Neuronal stem cell (in vitro differentiated cells): ENCODE measurements around the gene SLC22A23.

Experiments
- DNase-seq: peaks from one replicate; pipeline ENCODE4 v3.0.0-alpha.2; 2013; ENCODE audit warnings: low spot score
- H2AFZ ChIP-seq: one replicate; pipeline ENCODE4 v1.6.1; 2013; ENCODE audit warnings: mild to moderate bottlenecking, low read length, inconsistent platforms
- H2AK5ac ChIP-seq: 2 replicates; pipeline ENCODE4 v1.6.1; 2013; ENCODE audit warnings: low read depth, mild to moderate bottlenecking, inconsistent platforms, low read length, moderate library complexity, mixed read lengths
- H2BK120ac ChIP-seq: 2 replicates; pipeline ENCODE4 v1.6.1; 2013; ENCODE audit warnings: low read depth, mild to moderate bottlenecking, inconsistent platforms, low read length, moderate library complexity, mixed read lengths
- H2BK12ac ChIP-seq: one replicate; pipeline ENCODE4 v1.6.1; 2013; ENCODE audit warnings: low read length, inconsistent platforms
- H2BK15ac ChIP-seq: 2 replicates; pipeline ENCODE4 v1.6.1; 2013; ENCODE audit warnings: mild to moderate bottlenecking, low read length, inconsistent platforms, mixed read lengths
- H2BK5ac ChIP-seq: one replicate; pipeline ENCODE4 v1.6.1; 2013; ENCODE audit warnings: inconsistent platforms, mild to moderate bottlenecking, low read length, moderate library complexity
- H3K14ac ChIP-seq: one replicate; pipeline ENCODE4 v1.6.1; 2013; ENCODE audit warnings: low read length, inconsistent platforms
- H3K18ac ChIP-seq: 2 replicates; pipeline ENCODE4 v1.6.1; 2013; ENCODE audit warnings: low read length, inconsistent platforms
- H3K23ac ChIP-seq: 2 replicates; pipeline ENCODE4 v1.6.1; 2013; ENCODE audit warnings: low read depth, mild to moderate bottlenecking, mixed read lengths, low read length, inconsistent platforms; ENCODE audit not compliant: poor library complexity
- H3K27ac ChIP-seq: replicated peaks from 3 replicates; pipeline ENCODE4 v1.5.1; 2013; ENCODE audit warnings: low read length, inconsistent platforms
- H3K27me3 ChIP-seq, 3 experiments: 2 replicates each; pipeline ENCODE4 v1.6.1; 2013; ENCODE audit warnings: low read length in 3 of 3, mild to moderate bottlenecking in 2 of 3, inconsistent platforms in 1 of 3, low read depth in 1 of 3, mixed read lengths in 1 of 3, moderate library complexity in 1 of 3; ENCODE audit not compliant: control insufficient read depth in 3 of 3, insufficient read depth in 3 of 3
- H3K36me3 ChIP-seq, 2 donors: replicated peaks in 1 of 2; 2 replicates each; pipeline ENCODE4 v1.6.1; 2013; ENCODE audit warnings: low read length in 2 of 2; ENCODE audit not compliant: control insufficient read depth in 2 of 2, insufficient read depth in 2 of 2
- H3K4ac ChIP-seq: 2 replicates; pipeline ENCODE4 v1.6.1; 2013; ENCODE audit warnings: inconsistent platforms, mild to moderate bottlenecking, low read length, moderate library complexity
- H3K4me1 ChIP-seq, 2 donors: 1 replicate in 1 of 2; 2 replicates in 1 of 2; pipeline ENCODE4 v1.6.1; 2013; ENCODE audit warnings: low read length in 2 of 2, low read depth in 1 of 2; ENCODE audit not compliant: control insufficient read depth in 2 of 2, insufficient read depth in 1 of 2
- H3K4me2 ChIP-seq: one replicate; pipeline ENCODE4 v1.6.1; 2013; ENCODE audit warnings: mild to moderate bottlenecking, low read length, inconsistent platforms; ENCODE audit not compliant: insufficient read depth, poor library complexity, severe bottlenecking
- H3K4me3 ChIP-seq, 2 donors: 2 replicates each; pipeline ENCODE4 v1.5.1; 2013; ENCODE audit warnings: low read length in 2 of 2, mild to moderate bottlenecking in 2 of 2, inconsistent platforms in 1 of 2, moderate library complexity in 1 of 2
- H3K79me1 ChIP-seq: one replicate; pipeline ENCODE4 v1.6.1; 2013; ENCODE audit warnings: low read depth, mild to moderate bottlenecking, inconsistent platforms, low read length, moderate library complexity
- H3K9ac ChIP-seq: one replicate; pipeline ENCODE4 v1.6.1; 2013; ENCODE audit warnings: mild to moderate bottlenecking, low read depth, low read length, inconsistent platforms; ENCODE audit not compliant: poor library complexity
- H3K9me3 ChIP-seq, 2 donors: replicated peaks in 1 of 2; 2 replicates each; pipeline versions ENCODE3 to v1.6.1; 2013; ENCODE audit warnings: low read length in 2 of 2, mild to moderate bottlenecking in 2 of 2, inconsistent platforms in 1 of 2, low read depth in 1 of 2, mixed read lengths in 1 of 2, moderate library complexity in 1 of 2; ENCODE audit not compliant: control insufficient read depth in 2 of 2, insufficient read depth in 1 of 2
- H4K8ac ChIP-seq: one replicate; pipeline ENCODE4 v1.6.1; 2013; ENCODE audit warnings: low read depth, mild to moderate bottlenecking, inconsistent platforms, low read length, moderate library complexity
- H4K91ac ChIP-seq: one replicate; pipeline ENCODE4 v1.6.1; 2013; ENCODE audit warnings: low read length, low read depth, mild to moderate bottlenecking, inconsistent platforms; ENCODE audit not compliant: poor library complexity
- WGBS, 2 donors: extraction: QIAGEN DNeasy Blood & Tissue Kit; methylation state at CpG; one replicate each; pipeline ENCODE4 v1.1.7; 2013; ENCODE audit warnings: missing lambda C conversion rate in 2 of 2, mixed read lengths in 1 of 2; ENCODE audit not compliant: insufficient read length in 2 of 2, insufficient replicate concordance in 1 of 2; ENCODE audit errors: extremely low coverage in 2 of 2; 5-methylcytosine and 5-hydroxymethylcytosine counted together

SLC22A23 gene

GRCh38 chr6:3349388-3350251 is 107.2 kb downstream of the SLC22A23 start:
- peak overlapping the region; percentile 40 for H3K18ac ChIP-seq
- H3K4ac ChIP-seq = no peak overlapping the region
- H3K9me3 ChIP-seq = peaks cover 0 to 3% of the 10 kb centered on the region in 2 donors
- no peak overlapping the region for H2BK12ac ChIP-seq
- no peak overlapping the region for H4K8ac ChIP-seq
- H3K4me1 ChIP-seq = peaks cover 25 to 65% of the 10 kb centered on the region in 2 donors
- peak overlapping the region; percentile 79 for H2BK15ac ChIP-seq
- H3K4me2 ChIP-seq = no peak overlapping the region
- no peak overlapping the region for H3K14ac ChIP-seq
- H2AK5ac ChIP-seq = peak overlapping the region; percentile 47
- H3K23ac ChIP-seq = no peak overlapping the region
- no peak overlapping the region for H2BK120ac ChIP-seq
- H3K36me3 ChIP-seq = no peaks in the 10 kb centered on the region
- no peak overlapping the region for H2BK5ac ChIP-seq
- H3K4me3 ChIP-seq = no peak overlapping the region
- no peak for DNase-seq
- no peak overlapping the region for H3K27ac ChIP-seq
- H2AFZ ChIP-seq = peak overlapping the region; percentile 12
- no peaks in the 10 kb centered on the region for H3K79me1 ChIP-seq
- no peaks in the 10 kb centered on the region for H3K27me3 ChIP-seq
- no peak overlapping the region for H3K9ac ChIP-seq
- WGBS, 2 donors = no CpG with 5 or more reads among the region's 8 CpGs
- H4K91ac ChIP-seq = no peak overlapping the region

- no CpG with 5 or more reads among the region's 7 CpGs for WGBS, 2 donors
These were observed 108.0 kb downstream of the SLC22A23 start for GRCh38 chr6:3348821-3349220.

DNA sequence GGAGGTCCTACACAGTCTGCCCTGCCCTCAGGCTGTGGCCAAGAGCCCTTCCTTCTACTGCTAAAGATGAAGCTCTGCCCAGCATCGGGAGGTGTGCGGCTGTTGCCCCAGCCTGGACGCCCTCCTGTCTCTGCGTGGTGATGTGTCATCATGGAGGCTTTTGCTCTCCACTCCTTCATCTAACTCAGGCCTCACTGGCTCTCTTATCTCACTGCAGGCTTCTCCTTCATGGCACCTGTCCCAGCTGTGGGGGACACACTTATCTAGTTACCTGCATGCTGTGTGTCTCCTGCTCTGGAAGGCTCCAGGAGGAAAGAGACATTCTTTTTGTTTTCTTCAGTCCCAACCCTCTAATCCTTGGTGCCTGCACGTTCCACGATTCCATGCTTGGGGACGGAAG is 109.0 kb downstream of the SLC22A23 start:
- no peak overlapping the region for H2AFZ ChIP-seq
- H3K79me1 ChIP-seq = no peaks in the 10 kb centered on the region
- no peak overlapping the region for H3K4me3 ChIP-seq
- H2BK5ac ChIP-seq = no peak overlapping the region
- no peaks in the 10 kb centered on the region for H3K36me3 ChIP-seq
- H2BK120ac ChIP-seq = no peak overlapping the region
- no CpG with 5 or more reads among the region's 7 CpGs for WGBS, 2 donors
- peak overlapping the region; percentile 40 for H2BK15ac ChIP-seq
- H2BK12ac ChIP-seq = no peak overlapping the region
- H3K23ac ChIP-seq = no peak overlapping the region
- no peak overlapping the region for H3K4ac ChIP-seq
- H4K91ac ChIP-seq = peak overlapping the region; percentile 34
- no peak for DNase-seq
- H3K9ac ChIP-seq = no peak overlapping the region
- H3K4me2 ChIP-seq = no peak overlapping the region
- H3K27ac ChIP-seq = no peak overlapping the region
- H2AK5ac ChIP-seq = no peak overlapping the region
- H3K14ac ChIP-seq = no peak overlapping the region
- no peak overlapping the region for H4K8ac ChIP-seq
- H3K9me3 ChIP-seq = peaks cover 0 to 3% of the 10 kb centered on the region in 2 donors
- peaks cover 31 to 65% of the 10 kb centered on the region in 2 donors for H3K4me1 ChIP-seq
- H3K18ac ChIP-seq = peak overlapping the region; percentile 83
- H3K27me3 ChIP-seq = no peaks in the 10 kb centered on the region

More at GRCh38 chr6:3348821-3349220, 108.0 kb downstream of the SLC22A23 start:
- Histone ChIP-seq H4K91ac (no peak overlapping the region), H3K9ac (no peak overlapping the region), H3K23ac (no peak overlapping the region), H3K14ac (no peak overlapping the region), H3K36me3 (no peaks in the 10 kb centered on the region), H3K27ac (no peak overlapping the region), H2BK5ac (no peak overlapping the region), H2BK120ac (no peak overlapping the region), H2BK15ac (peak overlapping the region; percentile 79), H3K4ac (no peak overlapping the region), H3K4me2 (no peak overlapping the region), H3K4me1 (peaks cover 25 to 64% of the 10 kb centered on the region in 2 donors), H2BK12ac (no peak overlapping the region), H3K18ac (peak overlapping the region; percentile 40), H3K79me1 (no peaks in the 10 kb centered on the region), H2AFZ (no peak overlapping the region), H3K4me3 (no peak overlapping the region), H3K27me3 (no peaks in the 10 kb centered on the region), H4K8ac (peak overlapping the region; percentile 68), H3K9me3 (peaks cover 0 to 3% of the 10 kb centered on the region in 2 donors), H2AK5ac (peak overlapping the region; percentile 47)
- no peak for DNase-seq

DNA sequence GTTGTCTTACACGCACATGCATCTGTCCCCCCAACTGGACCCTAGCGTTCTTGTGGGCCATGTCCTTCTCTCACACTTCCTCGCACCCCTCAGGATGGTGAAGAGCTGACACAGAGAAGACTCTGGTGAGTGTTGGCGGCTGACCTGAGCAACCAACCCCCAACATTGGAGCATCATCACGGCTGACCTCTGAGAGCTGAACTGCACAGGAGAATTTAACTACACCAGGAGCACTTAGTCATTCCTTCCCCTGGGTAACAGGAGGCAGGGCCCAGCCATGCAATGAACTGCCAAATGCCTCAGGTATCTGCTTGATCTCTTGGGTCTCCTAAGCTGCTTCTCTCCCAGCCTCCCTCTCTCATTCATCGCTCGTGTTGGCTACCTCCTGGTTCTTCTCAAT is 109.6 kb downstream of the SLC22A23 start:
- no peak overlapping the region for H3K4ac ChIP-seq
- no peak overlapping the region for H2BK15ac ChIP-seq
- no peaks in the 10 kb centered on the region for H3K36me3 ChIP-seq
- H2BK5ac ChIP-seq = no peak overlapping the region
- H3K79me1 ChIP-seq = no peaks in the 10 kb centered on the region
- no peak overlapping the region for H3K18ac ChIP-seq
- peak overlapping the region; percentile 65 for H2AK5ac ChIP-seq
- no peak overlapping the region for H3K27ac ChIP-seq
- no peak overlapping the region for H3K4me3 ChIP-seq
- H2BK120ac ChIP-seq = no peak overlapping the region
- H3K9ac ChIP-seq = no peak overlapping the region
- WGBS, 2 donors = no CpG with 5 or more reads among the region's 7 CpGs
- no peaks in the 10 kb centered on the region for H3K27me3 ChIP-seq
- H3K14ac ChIP-seq = no peak overlapping the region
- no peak overlapping the region for H3K4me2 ChIP-seq
- no peak overlapping the region for H3K23ac ChIP-seq
- no peak overlapping the region for H4K91ac ChIP-seq
- no peak for DNase-seq
- no peak overlapping the region for H2AFZ ChIP-seq
- peaks cover 36 to 65% of the 10 kb centered on the region in 2 donors for H3K4me1 ChIP-seq
- H2BK12ac ChIP-seq = no peak overlapping the region
- peaks cover 0 to 3% of the 10 kb centered on the region in 2 donors for H3K9me3 ChIP-seq
- no peak overlapping the region for H4K8ac ChIP-seq
